IMR-90 (cell line): ENCODE results near the gene NFKBIE.

Experiments used
- MAZ ChIP-seq: IDR thresholded peaks from 2 replicates; pipeline ENCODE4 v1.6.1; 2012; ENCODE audit warnings: low read depth, mild to moderate bottlenecking, low read length, improper control_type of control experiment, moderate library complexity, borderline replicate concordance
- POLR2A ChIP-seq: IDR thresholded peaks from 2 replicates; pipeline ENCODE4 v1.6.1; 2012; ENCODE audit warnings: mild to moderate bottlenecking, low read depth, low read length
- TF ChIP-seq, protein P1 (sequence below): conservative IDR thresholded peaks from 2 replicates; pipeline ENCODE4 v1.5.1; 2012; ENCODE audit warnings: mild to moderate bottlenecking, low read depth, low read length, improper control_type of control experiment

GRCh38 chr6:44284867-44285266, 19.5 kb upstream of the NFKBIE start:
- TF ChIP-seq MAZ, result no peak
- TF ChIP-seq, protein P1, sequence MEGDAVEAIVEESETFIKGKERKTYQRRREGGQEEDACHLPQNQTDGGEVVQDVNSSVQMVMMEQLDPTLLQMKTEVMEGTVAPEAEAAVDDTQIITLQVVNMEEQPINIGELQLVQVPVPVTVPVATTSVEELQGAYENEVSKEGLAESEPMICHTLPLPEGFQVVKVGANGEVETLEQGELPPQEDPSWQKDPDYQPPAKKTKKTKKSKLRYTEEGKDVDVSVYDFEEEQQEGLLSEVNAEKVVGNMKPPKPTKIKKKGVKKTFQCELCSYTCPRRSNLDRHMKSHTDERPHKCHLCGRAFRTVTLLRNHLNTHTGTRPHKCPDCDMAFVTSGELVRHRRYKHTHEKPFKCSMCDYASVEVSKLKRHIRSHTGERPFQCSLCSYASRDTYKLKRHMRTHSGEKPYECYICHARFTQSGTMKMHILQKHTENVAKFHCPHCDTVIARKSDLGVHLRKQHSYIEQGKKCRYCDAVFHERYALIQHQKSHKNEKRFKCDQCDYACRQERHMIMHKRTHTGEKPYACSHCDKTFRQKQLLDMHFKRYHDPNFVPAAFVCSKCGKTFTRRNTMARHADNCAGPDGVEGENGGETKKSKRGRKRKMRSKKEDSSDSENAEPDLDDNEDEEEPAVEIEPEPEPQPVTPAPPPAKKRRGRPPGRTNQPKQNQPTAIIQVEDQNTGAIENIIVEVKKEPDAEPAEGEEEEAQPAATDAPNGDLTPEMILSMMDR, result no peak
- TF ChIP-seq POLR2A, result no peak
